Suprapubic skin (tissue), 3 donors: Measurements from ENCODE around the gene SIPA1L3.

ENCODE experiments used
- CTCF ChIP-seq, 2 donors: fragments of 200-600 bp in 1 of 2; fragments of 450-650 bp in 1 of 2; sonication (generic) in 1 of 2; IDR thresholded peaks; one replicate each; pipeline ENCODE4 v1.5.1; 2016 to 2019; ENCODE audit warnings: antibody characterized with exemption in 2 of 2, mild to moderate bottlenecking in 1 of 2, moderate library complexity in 1 of 2
- EP300 ChIP-seq: sonication (generic); formaldehyde crosslinking; IDR thresholded peaks from one replicate; pipeline ENCODE4 v1.6.1; 2017; ENCODE audit warnings: antibody characterized with exemption
- POLR2A ChIP-seq, 2 donors: fragments of 450-650 bp; IDR thresholded peaks; one replicate each; pipeline ENCODE4 v1.6.1; 2017; ENCODE audit warnings: antibody characterized with exemption in 2 of 2, mild to moderate bottlenecking in 2 of 2, moderate library complexity in 2 of 2

GRCh38 chr19:38196245-38196837 lies 289.3 kb downstream of the SIPA1L3 start:
- TF ChIP-seq CTCF (IDR thresholded peaks at IDR 0.05) (no peak), POLR2A (IDR thresholded peaks at IDR 0.05) (no peak), EP300 (no peak)
